Putamen (tissue), 1 donor: ENCODE measurements around the gene CTNS.
"Not testable (repeated sequence)": the region's sequence is repeated elsewhere in the genome, so short reads cannot be mapped to it uniquely, and the experiment has no call there.

Experiments used
- DNase-seq: peaks from one replicate; pipeline ENCODE4 v3.0.0-alpha.2; 2016; ENCODE audit warnings: low spot score

The CTNS gene

GRCh38 chr17:3685174-3685573 lies 48.6 kb downstream of the CTNS start:
- no peak for DNase-seq

- DNase-seq, result no peak
These were observed 51.5 kb downstream of the CTNS start for GRCh38 chr17:3688027-3688553.

DNA sequence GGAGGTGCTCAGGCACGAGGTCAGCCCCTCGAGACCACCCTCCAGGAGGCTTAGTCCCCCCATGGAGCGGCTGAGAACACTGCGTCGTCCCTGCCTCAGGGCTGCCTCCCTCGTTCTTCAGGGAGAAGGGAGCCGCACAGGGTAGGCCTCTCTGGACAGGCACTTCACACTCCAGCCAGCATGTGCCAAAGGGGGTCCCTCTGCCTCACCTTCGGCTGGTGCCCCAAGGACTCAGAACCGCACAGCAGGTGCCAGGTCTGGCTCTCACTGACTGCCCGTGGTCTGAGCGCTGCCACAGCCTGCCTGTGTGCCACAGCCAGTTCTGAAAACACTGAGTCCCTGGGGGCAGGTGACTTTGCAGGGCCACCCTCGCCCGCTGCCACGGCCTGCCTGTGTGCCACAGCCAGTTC lies 52.3 kb downstream of the CTNS start:
- DNase-seq, result no peak

- no peak for DNase-seq
These were observed 52.9 kb downstream of the CTNS start for GRCh38 chr17:3689262-3690093.

DNA sequence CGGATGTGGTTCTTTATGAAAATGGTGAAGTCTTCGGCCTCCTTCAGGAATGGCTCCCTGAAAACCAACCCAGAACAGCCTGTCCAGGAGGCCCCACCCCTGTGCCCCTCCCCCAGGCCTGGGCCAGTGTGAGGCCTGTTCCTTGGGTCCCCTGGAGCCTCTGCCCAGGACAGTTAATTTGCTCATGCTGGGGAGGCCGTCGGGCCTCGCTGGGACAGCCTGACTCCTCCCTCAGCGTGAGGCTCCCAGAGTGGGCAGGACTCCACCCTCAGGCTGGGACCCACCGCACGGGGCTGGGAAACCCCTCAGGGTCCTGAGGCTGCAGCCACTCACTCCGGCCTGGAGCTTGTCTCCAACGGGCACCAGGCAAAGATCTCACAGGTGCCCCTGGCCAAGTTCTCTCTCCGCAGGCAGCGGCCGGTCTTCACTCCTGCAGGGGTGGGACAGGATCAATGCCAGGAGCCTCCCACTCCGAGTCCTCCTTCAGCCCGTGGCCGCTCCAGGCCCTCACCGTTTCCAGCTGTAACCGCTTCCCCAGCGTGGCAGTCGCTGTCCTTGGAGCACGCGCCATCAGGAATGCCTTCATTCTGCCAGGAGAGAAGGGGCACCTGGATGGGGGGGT lies 53.6 kb downstream of the CTNS start:
- DNase-seq, result no peak

DNA sequence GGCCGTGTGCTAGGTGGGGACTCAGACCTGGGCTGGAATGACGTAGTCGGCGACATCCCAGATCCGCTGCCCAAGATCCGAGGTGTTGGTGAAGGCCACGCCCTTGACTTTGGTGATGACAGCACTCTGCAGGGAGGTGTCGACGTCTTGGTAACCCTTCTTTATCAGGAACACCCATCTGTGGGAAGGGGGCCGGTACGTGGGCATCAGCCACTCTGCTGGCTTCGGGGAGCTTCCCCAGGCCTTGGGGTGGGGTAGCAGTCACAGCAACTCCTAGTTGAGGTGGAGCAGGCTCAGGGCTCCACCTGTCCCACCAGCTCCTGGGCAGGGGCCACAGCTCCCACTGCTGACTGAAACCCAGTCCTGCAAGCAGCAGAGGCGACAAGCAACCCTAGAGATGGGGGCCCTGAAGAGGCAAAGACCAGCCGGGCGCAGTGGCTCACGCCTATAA lies 55.1 kb downstream of the CTNS start:
- DNase-seq, result no peak

DNA sequence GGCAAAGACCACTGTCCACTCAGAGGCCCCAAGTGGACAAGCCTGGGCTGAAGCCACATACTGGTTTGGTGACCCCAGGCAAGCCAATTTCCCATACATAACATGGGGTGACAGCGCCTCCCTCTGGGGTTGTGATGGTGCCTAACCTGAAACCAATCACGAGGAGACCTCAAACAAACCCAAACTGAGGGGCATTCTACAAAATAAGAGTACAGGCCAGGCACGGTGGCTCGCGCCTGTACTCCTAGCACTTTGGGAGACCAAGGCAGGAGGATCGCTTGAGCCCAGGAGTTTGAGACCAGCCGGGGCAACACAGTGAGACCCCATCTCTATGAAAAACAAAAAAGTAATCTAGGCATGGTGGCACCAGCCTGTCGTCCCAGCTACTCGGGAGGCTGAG lies 55.8 kb downstream of the CTNS start:
- no peak for DNase-seq

GRCh38 chr17:3693141-3693540 lies 56.6 kb downstream of the CTNS start:
- no peak for DNase-seq

DNA sequence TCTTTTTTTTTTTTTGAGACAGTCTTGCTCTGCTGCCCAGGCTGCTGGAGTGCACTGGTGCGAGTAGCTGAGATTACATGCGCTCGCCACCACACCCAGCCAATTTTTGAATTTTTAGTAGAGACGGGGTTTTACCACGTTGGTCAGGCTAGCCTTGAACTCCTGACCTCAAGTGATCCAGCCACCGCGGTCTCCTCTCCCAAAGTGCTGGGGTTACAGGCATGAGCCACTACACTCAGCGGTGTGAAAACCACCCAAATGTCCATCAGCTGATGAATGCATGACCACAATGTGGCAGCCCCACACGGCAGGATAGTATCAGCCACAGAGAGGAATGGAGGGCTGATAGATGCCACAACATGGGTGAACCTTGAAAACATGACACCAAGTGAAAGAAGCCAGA lies 57.3 kb downstream of the CTNS start:
- DNase-seq, result no peak

DNA sequence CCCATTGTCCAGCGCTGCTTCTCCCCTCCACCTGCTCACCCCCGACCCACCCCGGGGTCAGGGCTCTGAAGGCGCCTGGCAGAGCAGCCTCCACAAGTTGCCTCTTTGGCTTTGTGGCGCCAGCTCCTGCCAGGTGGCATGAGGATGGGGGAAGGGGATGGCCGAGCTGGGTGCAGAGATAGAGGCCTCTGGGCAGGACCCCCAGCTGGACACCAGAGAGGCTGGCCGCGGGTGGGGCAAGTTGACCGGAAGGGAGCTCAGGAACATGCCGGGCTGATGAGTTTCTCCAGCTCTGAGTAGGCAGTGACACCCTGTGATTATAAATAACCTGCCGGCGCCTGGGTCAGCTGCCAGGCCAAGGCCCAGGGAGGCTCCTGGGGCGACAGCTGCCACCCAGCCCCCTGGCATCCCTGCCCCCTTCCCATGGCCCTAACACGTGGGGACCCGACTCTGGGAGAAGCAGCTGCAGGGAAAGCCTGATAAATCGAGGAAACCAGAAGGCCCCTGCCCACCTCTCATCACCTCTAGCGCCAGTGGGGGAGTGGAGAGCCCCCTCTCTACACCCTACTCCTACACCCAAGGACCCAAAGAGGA lies 58.7 kb downstream of the CTNS start:
- DNase-seq, result no peak

DNA sequence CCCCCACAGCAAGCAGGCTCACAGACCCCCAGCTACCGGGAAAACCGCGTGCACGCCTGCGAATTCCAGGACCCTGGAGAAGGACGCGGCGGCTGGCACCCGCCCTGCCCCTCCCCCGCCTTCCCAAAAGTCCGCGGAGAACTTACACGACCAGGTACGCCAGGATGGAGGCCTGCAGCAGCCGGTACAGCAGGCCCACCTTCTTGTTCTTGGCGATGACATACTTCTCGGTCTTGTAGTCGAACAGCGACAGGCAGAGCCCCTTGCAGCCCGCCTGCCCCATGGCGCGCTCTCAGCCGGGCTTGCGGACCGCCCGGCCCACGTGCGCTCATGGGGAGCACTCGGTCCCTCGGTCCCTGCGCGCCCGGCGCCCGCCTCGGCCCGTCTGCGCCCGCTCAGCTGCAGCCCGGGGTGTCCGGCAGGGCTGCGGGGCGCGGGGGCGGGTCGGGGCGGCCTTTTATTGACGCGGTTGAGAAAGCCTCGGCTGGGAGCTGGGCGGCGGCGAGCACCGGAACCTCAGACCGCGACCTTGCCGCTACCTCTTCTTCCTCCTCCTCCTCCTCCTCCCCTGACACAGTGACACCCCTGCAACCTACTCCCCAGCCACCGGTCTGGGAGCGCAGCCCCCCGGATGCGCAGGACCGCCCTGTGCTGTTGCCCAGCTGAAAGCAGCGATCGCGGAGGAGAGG lies 59.3 kb downstream of the CTNS start, which contains the start of gene P2RX5:
Gene P2RX5, minus strand, starts transcription at position 433 of the 689 bp plus-strand sequence. Its CDS starts 150 bp downstream, at position 283.
- DNase-seq, result no peak

- peak; percentile 49 for DNase-seq
These were observed 60.5 kb downstream of the CTNS start for GRCh38 chr17:3697103-3697476.

DNA sequence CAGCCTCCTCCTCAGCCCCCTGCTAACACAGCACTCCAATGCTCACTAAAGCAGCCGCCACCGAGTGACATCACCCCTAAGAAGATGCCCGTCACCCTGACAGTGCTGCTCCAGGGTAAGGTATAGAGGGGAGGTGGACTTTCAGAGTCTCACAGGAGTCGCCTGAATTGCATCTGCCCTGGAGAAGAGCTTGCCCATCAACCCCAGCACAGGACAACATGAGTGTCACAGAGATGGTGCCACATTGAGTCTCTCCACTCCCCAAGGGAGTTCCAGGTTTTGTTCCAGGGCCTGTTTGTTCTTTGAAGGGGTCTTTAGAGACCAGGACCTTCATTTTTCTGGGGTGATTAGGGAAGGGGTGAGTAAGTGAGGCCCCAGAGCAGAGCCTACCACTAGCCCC lies 61.6 kb downstream of the CTNS start:
- DNase-seq, result no peak

- DNase-seq, result no peak
These were observed 63.4 kb downstream of the CTNS start for GRCh38 chr17:3699951-3700350.

- not testable (repeated sequence) for DNase-seq
These were observed 65.5 kb downstream of the CTNS start for GRCh38 chr17:3702041-3702539.

DNA sequence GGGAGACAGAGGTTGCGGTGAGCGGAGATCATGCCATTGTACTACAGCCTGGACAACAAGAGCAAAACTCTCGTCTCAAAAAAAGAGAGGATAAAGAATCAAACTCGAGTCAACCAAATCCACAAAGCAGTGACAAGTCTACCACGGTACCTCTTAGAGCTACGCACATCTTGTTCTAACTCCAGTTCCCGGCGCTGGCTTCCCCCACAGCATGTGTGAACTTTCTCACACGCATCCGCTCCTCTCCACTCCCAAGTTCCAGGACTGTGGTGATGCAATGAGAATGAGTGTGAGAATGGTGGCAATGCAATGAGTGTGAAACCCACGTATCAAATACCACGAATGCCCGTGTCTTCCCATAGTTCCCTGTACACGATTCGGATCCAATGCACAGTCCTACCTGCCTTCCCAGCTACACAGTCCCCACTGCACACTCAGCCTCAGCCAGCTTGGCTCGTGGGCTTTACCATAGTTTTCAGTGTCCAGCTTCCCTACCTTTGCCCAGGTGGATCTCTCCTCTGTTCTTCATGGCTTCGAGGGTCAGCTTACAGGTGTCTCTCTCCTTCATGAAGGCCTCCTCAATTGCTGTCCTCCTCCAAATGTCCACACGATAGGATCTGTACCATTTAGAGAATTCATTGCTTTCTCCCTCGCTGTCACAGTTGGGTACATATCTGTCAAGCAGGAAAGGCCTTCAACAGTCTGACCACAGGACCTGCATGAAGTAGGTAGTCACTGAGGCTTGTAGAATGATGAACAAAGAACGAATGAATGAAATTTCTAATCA lies 68.6 kb downstream of the CTNS start:
- DNase-seq, result no peak

DNA sequence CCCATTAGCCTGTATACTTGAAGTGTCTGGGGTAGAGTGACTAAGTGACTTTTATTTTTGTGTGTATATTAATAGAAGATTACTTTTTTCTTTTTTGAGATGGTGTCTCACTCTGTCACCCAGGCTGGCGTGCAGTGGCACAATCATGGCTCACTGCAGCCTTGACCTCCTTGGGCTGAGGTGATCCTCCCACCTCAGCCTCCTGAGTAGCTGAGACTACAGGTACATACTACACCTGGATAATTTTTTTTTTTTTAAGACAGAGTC lies 69.1 kb downstream of the CTNS start:
- not testable (repeated sequence) for DNase-seq

- no peak for DNase-seq
These were observed 71.8 kb downstream of the CTNS start for GRCh38 chr17:3708366-3708765.

DNA sequence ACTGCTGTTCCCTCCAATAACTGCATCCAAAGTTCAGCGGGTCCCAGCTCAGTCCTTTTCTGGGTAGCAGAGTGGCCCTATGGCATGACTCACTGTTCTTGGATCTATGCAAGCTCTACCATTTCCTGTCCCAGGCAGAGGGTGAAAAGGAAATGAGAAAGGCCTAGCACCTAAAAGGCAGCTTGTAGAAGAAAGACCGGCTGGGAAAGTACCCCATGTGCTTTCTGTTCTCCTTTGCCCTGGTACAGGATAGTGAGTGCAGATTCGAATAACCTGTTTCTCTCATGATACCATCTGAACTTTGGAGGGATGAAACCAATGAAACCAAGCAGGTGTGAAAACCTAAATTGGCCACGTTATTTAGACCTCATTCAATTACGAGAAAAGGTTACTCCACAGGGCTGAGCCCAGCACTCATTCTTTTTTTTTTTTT lies 74.4 kb downstream of the CTNS start:
- DNase-seq, result no peak
